ENCODE data around the gene ZFHX3.
A peak's percentile ranks its signal among the peaks of the same experiment; 100 is the strongest.

The ZFHX3 gene

DNA sequence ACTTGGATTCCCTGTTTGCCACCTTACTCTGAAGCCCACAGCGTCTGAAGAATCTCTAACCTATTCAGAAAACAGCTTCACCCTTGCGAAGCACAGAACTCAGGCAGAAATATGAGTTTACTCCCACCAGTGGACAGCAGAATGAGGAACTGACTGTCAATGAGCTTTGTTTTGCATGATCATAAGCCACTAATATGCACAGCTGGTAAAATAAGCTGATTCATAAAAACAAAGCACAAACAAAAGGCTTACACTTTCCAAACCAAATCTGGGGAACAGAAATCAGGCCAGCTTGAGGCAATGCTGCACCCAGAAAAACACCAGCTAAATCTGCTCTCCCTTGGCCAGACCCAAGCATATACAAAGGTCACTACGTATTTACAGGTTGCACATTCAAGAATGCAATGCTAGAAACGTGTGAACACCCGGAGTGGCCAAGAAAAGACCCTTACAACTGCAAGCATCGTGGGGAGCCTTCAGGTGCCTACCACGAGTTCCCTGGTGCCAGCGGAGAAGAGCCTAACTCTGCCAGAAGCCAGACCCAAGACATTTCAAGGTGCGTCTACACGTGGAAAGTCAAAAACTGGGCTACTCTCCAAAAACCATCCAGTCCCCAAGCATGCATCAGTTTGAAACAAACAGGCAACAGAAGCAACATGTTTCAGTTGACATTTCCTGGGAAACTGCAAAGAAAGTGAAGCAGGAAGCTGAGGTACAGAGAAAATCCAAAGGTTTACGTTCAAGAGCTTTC, 207.1 kb downstream of the ZFHX3 start:
- DNase-seq = no peak

DNA sequence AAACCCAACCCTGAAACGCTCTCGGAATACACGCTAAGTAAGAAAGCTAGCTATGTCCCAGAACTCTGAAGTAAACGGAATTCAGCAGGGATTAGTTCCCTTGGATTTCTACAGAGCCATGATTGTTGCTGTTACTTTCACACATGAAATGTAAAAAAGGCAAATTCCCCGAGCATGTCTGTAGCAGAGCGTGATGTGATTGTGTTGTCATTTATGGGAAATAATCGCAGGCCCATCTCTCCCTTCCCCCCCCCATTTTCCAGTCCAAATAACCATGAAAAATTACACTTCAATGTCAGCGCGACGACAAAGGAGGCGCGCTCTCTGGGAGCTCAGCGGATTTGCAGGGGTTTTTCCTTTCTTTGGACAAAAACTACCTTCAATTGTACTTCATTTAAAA, 209.0 kb downstream of the ZFHX3 start:
- no peak for DNase-seq

DNA sequence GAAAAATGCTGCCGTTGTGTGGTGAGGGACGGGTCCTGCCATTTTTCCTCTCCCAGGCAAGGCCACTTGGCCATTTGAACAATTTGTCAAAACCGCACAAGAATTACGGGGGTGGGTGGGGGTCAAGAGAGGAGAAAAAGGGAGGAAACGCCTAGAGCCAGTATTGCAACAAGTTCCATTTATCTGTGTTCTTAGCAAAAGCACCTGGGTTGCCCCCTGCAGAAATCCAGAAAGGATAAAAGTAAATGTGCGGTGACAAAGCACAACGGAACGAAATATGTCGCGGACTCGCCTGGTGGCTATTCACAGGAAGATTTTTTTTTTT, 209.4 kb downstream of the ZFHX3 start:
- DNase-seq = no peak

DNA sequence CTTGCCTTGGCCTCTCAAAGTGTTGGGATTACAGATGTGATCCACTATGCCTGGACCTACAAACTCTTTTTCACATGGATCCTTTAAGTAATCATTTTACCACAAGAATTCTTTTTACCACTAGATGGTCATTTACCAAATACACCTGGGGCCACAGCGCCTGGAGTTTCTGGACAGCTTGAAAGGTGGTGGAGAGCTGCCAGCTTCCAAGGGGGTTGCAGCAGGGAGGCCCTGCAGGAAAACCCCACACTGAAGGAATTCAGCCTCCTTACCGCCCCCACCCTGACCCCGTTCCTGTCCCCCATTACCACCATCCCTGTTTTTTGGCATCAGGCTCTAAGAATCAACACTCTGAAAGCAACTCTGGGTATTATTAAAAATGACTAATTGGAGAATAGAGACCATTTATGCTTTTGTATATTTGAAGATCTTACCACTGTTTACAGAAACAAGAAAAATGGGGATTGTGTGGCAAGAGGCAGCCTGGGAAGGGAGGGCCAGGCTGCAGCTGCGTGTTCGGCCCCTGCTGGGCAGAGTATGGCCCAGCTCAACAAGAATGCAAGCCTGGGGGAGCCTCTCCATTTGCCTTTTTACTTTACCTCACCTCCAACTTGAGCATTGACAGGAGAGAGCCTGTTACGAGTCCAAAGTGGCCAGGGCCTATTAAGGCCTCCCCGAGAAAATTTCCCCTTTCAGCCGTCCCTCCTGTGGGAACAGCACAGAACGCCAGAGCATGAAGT, 209.9 kb downstream of the ZFHX3 start:
- no peak for DNase-seq

DNA sequence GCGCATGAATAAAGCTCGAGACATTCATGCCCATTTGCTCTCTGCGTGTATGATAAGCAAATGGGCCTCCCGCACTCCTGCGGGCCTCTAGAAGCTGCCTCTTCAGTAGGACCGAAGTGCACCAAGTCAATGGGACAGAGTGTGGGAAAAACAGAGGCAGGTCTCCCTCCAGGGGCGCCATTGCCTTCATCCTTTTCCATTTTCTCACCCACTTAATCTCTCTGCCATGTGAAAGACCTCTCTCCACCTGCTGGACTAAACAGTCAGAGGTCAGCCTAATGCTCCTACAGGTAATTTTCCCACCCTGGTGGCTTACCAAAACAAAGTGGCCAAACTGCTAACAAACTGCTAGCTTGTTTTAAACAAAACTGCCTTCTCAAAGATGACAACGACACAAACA, 210.9 kb downstream of the ZFHX3 start:
- DNase-seq = no peak

DNA sequence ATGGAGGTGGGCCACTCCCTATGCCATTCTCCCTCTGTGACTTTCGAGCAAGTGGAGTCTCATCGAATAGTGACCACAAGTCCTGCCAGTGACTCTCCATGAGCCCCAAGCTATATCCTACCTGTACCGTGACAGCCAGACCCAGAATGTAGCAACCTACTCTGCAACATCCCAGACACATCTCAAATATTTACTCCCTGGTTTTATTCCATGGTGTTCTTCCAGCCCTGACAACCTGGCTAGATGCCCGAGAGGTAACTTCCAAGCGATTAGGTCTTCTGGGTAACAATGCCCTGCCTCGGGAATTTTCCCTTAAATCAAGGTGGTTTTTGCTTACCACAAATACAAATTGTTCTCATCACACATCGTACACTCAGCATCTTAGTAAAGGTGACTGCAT, 211.7 kb downstream of the ZFHX3 start:
- no peak for DNase-seq

DNA sequence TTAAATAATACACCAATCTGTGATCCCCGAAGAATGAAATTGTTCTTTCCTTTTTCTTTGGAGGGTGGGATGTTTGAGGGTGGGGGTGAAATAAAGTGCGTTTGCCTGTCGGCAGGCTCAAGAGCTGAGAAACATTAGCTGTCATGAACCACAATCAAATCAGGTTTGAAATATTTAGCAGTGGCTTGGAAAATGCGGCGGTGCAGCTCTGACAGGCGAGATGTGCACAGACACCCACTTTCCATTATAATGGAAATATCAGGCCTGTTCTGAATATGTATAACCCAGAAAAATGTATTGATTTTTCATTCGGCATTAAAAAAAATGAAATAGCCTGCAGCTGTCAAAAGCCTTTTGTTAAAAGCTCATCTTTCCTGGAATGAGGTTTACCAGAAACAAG, 212.8 kb downstream of the ZFHX3 start:
- no peak for DNase-seq

DNA sequence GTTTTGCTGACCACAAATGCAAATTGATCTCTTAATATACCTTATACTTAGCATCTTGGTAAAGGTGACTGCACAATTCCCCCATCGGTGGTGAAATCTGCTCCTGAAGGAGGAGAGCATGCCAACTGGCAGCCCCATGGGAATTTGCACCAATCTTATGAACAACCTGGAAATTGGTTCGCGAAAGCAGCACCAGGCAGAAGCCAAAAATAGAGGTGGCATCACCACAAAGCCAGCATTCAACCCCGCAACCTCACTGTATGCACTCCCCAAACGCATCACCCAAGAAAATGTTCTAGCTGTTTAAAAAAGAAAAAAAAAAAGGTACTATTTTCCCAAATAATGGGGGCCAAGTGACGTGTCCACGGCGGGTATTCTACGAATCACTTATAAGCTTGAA, 213.4 kb downstream of the ZFHX3 start:
- no peak for DNase-seq

DNA sequence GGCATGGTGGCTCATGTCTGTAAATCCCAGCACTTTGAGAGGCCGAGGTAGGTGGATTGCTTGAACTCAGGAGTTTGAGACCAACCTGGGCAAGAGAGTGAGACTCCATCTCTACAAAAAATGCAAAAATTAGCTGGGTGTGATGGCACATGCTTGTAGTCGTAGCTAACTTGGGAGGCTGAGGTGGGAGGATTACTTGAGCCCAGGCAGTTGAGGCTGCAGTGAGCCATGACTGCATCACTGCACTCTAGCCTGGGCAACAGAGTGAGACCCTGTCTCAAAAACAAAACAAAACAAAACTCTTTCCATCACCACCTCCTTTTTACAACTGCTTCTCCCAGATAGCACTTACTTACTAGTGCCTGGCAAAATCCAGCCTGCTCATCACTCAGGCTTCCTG, 214.0 kb downstream of the ZFHX3 start:
- no peak for DNase-seq

DNA sequence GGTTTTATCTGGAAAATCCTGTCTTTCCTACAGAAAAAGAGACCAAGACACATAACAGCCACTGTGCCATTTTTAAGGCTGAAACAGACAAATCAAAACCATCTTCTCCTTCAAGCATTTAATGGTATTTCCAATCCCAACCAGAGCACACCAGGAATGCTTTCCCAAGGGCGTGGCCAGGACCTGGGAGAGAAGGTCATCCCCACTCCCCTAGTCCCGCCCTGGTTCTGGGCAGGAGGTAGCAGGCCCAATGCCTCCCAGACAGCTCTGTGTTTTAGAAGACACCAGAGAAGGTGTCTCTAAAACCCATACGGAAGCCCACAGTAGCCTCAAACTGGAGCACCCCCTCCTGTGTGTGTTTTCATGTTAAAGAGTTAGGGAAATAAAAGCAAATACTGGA, 214.4 kb downstream of the ZFHX3 start:
- DNase-seq = no peak

DNA sequence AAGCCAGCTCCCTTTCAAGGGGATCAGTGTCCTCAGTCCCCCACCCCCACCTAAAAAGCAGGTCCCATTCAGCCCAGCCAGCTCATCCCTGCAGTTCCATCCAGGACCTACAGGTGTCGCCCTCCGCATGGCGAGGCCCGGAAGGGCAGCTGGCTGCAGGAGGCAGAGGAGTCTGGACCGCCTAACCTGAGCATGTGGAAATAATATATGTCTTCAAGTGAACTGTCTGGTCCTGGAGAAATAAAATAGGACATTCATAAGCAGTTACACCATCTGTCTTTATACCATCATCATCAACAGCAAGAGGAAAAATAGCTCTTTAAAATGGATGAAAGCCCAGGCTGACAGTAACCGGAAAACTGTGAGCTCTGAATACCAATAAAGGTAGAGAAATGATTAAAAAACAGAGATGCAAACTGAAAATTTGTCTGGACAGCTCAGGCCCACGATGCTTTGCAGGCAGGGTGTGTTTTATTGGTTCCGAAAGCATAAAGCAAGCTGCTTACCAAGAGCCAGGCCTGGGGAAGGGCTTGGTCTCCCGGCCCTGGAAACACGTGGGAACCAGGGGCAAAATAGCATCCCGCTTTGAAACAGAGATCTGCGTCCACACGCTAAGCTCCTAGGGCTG, 215.2 kb downstream of the ZFHX3 start:
- DNase-seq = peak; percentile 53

DNA sequence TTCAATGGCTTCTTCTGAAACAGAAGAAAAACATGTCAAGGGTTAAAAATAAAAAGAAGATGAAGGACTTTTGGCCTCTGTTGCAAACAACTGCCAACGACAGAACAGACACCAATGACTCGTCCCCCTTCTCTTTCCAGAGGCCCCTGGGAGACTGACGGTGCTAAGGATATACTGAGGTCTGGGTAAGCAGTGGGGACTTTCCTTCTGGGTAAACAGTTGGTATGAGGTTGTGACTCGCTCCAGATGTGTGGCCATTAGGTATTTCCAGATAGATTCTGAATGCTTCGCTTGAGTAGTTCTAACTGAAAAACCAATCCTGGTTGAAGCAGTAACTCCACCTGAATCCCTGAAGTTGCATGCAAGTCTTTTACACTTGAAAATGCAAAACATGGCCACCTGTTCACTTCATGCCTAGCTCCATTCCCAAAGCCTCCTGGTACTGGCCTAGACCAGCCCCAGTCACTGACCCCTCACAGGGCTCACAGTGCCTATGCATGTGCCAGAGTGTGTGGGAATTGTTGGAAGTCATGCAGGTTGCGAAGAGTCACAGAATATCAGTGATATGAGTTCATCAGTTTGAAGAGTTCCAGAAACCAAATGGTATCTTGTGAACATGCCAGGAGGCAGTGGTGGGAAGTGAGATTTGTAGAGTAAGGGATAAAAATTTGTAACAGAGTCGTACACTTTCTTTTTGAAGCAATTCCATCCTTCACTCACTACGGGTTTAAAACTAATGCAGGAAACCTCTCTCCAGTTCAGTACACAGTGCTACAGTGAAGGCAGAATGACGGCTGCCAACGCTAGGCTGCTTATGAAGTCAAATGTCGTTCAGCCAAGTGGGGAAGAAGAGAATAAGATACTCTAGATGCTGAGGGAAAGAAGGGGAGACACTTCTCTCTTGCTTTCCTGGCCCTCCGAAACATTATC, 217.8 kb downstream of the ZFHX3 start:
- no peak for DNase-seq

DNA sequence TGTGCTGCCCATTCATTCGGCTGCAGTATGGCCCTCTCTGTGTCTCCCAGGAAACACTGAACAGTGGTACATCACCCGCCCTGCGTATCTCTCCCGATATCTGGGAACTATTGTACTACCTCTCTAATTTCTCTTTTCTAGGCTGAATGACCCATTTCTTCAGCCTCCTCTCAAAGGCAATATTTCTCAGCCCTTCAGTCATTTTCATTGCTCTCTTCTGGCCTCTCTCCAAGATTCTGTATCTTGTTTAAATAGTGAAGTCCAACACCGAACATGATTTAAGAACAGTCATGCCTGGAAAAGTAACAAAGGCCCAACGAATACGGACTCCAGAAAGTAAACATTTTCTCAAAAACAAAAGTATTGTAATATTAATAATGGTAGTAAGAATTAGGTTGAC, 220.1 kb downstream of the ZFHX3 start:
- no peak for DNase-seq

DNA sequence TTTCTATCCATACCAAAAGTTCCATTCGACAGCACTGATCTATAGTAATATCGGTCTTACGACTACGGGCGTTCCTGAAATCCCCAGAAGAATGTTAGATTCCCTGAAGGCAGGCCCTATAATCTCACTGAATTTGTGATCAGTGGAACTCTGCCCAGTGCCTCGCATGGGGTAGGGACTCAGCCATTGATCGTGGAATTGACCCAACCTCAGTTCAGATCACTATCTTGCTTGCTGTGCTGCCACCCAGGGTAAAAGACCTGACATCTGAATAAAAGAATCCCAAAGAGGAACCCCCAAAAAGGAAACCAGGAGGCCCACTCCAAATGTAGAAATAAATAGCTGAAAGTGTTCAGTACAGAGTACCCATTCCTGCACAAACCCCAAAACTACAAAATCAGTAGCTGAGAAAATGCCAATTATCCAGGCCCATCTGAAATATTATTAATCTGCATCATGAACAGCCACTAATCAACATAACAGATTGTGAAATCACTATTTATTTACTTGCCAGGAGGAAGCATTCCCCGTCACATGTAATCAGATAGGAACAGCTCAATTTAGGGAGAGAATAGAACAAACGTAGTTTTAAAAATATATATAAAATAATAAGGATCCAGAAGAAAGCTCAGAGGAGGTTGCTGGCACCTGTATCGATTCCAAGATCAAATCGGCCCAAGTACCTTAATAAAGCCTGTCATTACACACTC, 221.9 kb downstream of the ZFHX3 start:
- no peak for DNase-seq

DNA sequence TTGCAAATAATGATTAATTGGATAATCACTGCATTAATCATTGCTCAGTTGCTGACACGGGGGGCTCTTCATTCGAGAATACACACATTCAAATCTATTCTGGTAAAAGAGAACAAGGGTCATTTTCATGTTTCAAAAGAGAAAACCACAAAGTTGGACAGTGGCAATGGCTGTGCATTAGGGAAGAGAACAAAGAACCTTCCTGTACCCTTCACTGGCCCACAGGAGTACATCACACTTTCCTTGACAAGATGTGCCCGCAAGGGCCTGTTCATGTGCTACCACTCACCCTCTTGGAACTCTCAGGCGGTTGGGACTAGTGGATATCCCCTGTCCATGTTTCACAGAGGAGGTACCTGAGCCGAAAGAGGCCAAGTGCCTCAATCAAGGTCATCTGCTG, 223.2 kb downstream of the ZFHX3 start:
- no peak for DNase-seq

DNA sequence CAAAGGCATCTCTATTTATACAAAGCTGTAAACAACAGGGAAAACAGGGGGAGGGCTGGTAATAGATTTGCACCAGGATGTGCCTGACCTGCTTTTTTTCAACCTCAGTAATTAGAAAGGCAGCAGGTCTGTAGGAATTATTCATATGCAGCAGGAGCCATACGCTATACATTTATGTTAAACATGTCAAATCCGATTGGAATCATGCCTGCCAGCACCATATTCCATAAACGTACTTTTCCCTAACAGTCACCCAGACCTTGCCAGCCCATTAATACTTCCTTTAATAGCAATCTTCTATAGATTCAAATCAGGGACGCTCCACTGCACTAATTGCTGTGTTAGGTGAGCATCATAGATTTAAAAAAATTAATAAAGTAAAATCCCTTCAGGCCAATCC, 223.9 kb downstream of the ZFHX3 start:
- DNase-seq = no peak

DNA sequence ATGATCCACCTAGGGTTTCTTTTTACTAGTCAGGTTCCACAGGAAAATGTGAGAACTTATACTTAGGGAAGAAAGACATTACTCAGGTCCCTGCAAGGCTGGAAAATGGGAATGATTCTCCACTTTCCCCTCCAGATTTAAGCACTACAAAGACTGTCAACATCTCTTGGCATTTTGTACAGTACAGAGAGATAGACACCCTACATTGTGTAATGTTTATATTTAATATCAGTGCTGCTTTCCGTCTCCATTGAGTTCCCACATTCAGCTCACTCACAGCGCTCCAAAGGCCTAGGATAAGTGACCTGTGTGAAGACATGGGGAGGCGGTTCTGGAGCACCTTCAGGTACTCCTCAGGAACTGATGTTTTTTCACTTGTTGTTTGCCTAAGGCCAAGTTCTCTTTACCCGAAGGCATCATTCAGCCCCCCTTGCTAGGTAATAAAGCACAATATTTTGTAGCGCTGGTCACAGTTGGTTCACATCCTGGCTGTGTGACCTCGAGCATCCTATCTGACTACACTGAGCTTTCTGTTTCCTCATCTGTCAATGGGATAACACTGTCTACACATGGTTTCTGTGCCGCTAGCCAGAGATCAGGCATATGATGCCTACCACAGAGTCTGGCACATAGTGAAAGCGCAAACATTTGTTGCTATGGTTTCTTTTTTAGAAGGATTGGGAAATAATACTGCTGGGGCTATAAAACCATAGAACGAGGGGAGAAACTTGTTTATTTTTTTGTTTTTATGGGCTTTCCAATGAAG, 226.6 kb downstream of the ZFHX3 start:
- DNase-seq = no peak

DNA sequence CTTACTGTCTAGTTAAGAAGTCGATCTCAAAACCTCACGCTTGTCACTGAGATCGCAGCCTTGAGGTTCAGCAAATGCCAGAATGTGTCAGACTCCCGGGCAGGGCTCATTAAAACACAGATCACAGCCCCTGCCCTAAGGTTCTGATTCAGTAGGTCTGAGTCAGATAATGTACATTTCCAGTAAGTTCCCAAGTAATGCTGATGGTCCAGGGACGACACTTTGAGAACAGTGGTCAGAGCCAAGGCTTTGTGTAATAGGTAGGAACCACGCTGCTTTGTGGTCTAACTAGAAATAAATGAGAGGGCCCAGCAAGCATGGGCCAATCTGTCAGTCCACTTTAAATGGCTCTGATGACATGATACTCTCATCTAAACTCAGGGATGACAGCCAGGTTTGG, 228.6 kb downstream of the ZFHX3 start:
- DNase-seq = no peak

DNA sequence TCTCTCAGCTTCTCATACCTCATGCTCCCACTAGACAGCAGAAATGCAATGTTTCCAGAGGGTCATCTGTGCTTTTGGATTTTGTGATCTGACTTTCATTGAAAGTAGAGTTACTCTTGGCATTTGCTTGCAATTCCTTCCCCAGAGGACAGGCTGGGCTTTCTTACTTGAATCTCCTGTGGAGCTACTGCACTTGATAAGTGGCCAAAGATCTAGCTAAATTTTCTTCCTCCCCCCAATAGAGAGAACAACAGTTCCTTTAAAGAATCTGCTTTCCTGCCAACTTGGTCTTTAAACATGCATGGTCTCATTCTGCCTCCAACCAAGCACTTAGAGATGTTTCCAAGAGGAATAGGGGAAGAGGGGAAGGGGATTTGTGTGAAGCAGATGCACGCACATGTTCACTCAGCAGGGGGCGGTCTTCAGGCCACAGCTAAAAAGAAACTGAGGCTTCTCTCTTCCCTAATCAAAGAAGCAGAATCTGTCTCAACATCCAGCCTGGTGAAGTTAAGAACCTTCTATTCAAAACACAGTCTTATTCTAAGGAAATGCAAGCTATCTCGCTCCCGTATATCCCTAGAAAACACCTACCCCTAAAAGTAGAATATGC, 229.6 kb downstream of the ZFHX3 start:
- DNase-seq = no peak

DNA sequence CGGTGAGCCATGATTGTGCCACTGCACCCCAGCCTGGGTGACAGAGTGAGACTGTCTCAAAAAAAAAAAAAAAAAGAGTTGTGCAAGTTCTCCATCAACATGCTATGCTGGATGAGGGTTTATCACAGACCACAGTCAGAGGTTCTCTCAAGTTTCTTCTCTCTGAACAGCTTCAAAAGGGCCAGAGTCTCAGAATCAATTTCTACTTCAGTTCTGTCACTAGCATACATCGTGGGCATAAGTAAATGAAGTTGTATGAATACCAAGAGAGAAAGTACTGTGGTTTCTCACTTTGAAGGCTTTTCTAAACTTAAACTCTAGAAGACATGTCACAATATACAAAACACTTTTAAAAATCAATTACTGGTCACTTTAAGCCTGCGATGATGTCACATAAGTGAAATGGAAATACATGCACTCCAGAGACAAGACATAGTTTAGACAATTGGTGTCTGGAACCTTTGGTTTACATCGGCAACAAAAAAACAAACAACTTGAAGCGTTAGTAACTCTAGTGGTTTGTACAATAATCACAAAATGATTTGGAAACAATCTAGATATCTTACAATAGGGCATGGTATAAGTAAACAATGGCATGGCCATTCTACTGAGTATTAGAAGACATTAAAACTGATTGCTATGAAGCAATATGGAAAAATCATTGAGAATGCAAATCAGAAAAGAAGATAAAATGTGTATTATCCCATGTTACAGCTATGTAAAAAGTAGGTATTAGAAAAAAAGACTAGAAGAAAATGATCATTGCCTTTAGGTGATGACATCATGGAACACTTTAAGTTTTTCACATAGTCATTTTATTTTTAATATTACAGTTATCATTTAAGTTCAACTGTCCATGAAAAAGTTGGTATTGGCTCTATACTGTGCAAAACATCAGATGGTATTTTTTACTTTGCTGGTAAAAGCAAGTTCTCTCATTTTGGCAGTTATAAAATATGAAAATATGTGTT, 232.3 kb downstream of the ZFHX3 start:
- DNase-seq = no peak
